IMR-90 (cell line): ENCODE results near the gene FADS1. TPM values are rescaled to one million over a fixed set of nuclear protein-coding genes. Genes with fewer than 3 reads are reported as not detected.

ENCODE experiments used
- ATAC-seq: fragments of 200-7000 bp; cut with Tn5 transposase; 2 replicates; pipeline ENCODE4 v1.9.1; 2020; ENCODE audit warnings: low read depth, mild to moderate bottlenecking, moderate library complexity
- BruUV-seq: library from RNA; stranded (reverse); fragments of 400-500 nt; replicated peaks from 2 replicates; lab custom pipeline; 2021; lab: Mats Ljungman, UMichigan
- CTCF ChIA-PET: fragments of 300-600 bp; formaldehyde crosslinking; extraction: SDS; loops from one replicate; lab custom pipeline; 2021; ENCODE audit warnings: antibody characterized with exemption; lab: Yijun Ruan, JAX
- POLR2A ChIA-PET: fragments of 300-600 bp; sonication (Branson Sonifier 250); formaldehyde crosslinking; loops from one replicate; lab custom pipeline; 2022; ENCODE audit warnings: antibody characterized with exemption; ENCODE audit not compliant: unreplicated experiment; lab: Charles Lee
- DNase-seq: peaks from one replicate; pipeline ENCODE4 v3.0.0; 2013
- H2AFZ ChIP-seq: replicated peaks from 2 replicates; pipeline ENCODE3; 2013; ENCODE audit warnings: low read length, mild to moderate bottlenecking; ENCODE audit not compliant: poor library complexity
- H2AK5ac ChIP-seq: 2 replicates; pipeline ENCODE4 v1.6.1; 2013; ENCODE audit warnings: low read depth, low read length, inconsistent platforms
- H2AK9ac ChIP-seq: replicated peaks from 2 replicates; pipeline ENCODE3; 2013; ENCODE audit warnings: mild to moderate bottlenecking, low read depth, low read length, moderate library complexity; ENCODE audit not compliant: poor library complexity
- H2BK120ac ChIP-seq: 2 replicates; pipeline ENCODE4 v1.6.1; 2013; ENCODE audit warnings: low read depth, low read length, inconsistent platforms
- H2BK15ac ChIP-seq: 3 replicates; pipeline ENCODE4 v1.6.1; 2013; ENCODE audit warnings: low read depth, low read length, inconsistent platforms
- H2BK20ac ChIP-seq: 2 replicates; pipeline ENCODE4 v1.6.1; 2013; ENCODE audit warnings: low read depth, mild to moderate bottlenecking, inconsistent platforms, low read length, moderate library complexity
- H2BK5ac ChIP-seq: 2 replicates; pipeline ENCODE4 v1.6.1; 2013; ENCODE audit warnings: mild to moderate bottlenecking, low read depth, low read length, inconsistent platforms; ENCODE audit not compliant: poor library complexity, severe bottlenecking
- H3K14ac ChIP-seq: replicated peaks from 2 replicates; pipeline ENCODE4 v1.6.1; 2013; ENCODE audit warnings: low read depth, low read length, inconsistent platforms
- H3K18ac ChIP-seq: 2 replicates; pipeline ENCODE4 v1.6.1; 2013; ENCODE audit warnings: low read depth, low read length, control low read depth
- H3K23ac ChIP-seq: 2 replicates; pipeline ENCODE4 v1.6.1; 2013; ENCODE audit warnings: low read depth, low read length, inconsistent platforms
- H3K27ac ChIP-seq: 2 replicates; pipeline ENCODE4 v1.5.1; 2013; ENCODE audit warnings: mild to moderate bottlenecking, control low read depth, low read length; ENCODE audit not compliant: insufficient read depth
- H3K27me3 ChIP-seq: 2 replicates; pipeline ENCODE4 v1.6.1; 2013; ENCODE audit warnings: low read length; ENCODE audit not compliant: control insufficient read depth, insufficient read depth
- H3K36me3 ChIP-seq: 2 replicates; pipeline ENCODE4 v1.6.1; 2013; ENCODE audit warnings: low read length, mixed read lengths; ENCODE audit not compliant: control insufficient read depth, insufficient read depth
- H3K4ac ChIP-seq: 2 replicates; pipeline ENCODE4 v1.6.1; 2013; ENCODE audit warnings: low read depth, low read length, inconsistent platforms
- H3K4me1 ChIP-seq: 2 replicates; pipeline ENCODE4 v1.6.1; 2013; ENCODE audit warnings: low read length, mixed read lengths; ENCODE audit not compliant: control insufficient read depth, insufficient read depth
- H3K4me2 ChIP-seq: 2 replicates; pipeline ENCODE4 v1.6.1; 2013; ENCODE audit warnings: low read depth, mild to moderate bottlenecking, control low read depth, low read length, moderate library complexity
- H3K4me3 ChIP-seq: 2 replicates; pipeline ENCODE4 v1.5.1; 2013; ENCODE audit warnings: low read depth, mild to moderate bottlenecking, control low read depth, low read length, moderate library complexity; ENCODE audit not compliant: insufficient read depth
- H3K56ac ChIP-seq: 2 replicates; pipeline ENCODE4 v1.6.1; 2013; ENCODE audit warnings: low read length, inconsistent platforms; ENCODE audit not compliant: insufficient read depth; ENCODE audit errors: extremely low read depth
- H3K79me1 ChIP-seq, 2 experiments: 2 replicates each; pipeline ENCODE4 v1.6.1; 2013; ENCODE audit warnings: low read length in 2 of 2, inconsistent platforms in 1 of 2, low read depth in 1 of 2
- H3K9ac ChIP-seq: 2 replicates; pipeline ENCODE4 v1.6.1; 2013; ENCODE audit warnings: low read depth, low read length, control low read depth
- H3K9me1 ChIP-seq: 2 replicates; pipeline ENCODE4 v1.6.1; 2013; ENCODE audit warnings: low read length, inconsistent platforms; ENCODE audit not compliant: insufficient read depth
- H3K9me3 ChIP-seq: 2 replicates; pipeline ENCODE4 v1.6.1; 2013; ENCODE audit warnings: low read length; ENCODE audit not compliant: control insufficient read depth, insufficient read depth
- H4K20me1 ChIP-seq: 2 replicates; pipeline ENCODE4 v1.6.1; 2013; ENCODE audit warnings: low read length, inconsistent platforms; ENCODE audit not compliant: insufficient read depth
- H4K5ac ChIP-seq: 2 replicates; pipeline ENCODE4 v1.6.1; 2013; ENCODE audit warnings: mild to moderate bottlenecking, low read depth, low read length, control low read depth
- H4K8ac ChIP-seq, 2 experiments: 2 replicates each; pipeline ENCODE4 v1.6.1; 2013; ENCODE audit warnings: low read depth in 2 of 2, low read length in 2 of 2, control low read depth in 1 of 2, inconsistent platforms in 1 of 2
- H4K91ac ChIP-seq: 2 replicates; pipeline ENCODE4 v1.6.1; 2013; ENCODE audit warnings: low read depth, low read length, inconsistent platforms; ENCODE audit not compliant: insufficient read depth
- FOS ChIP-seq: fragments of 150-350 bp; IDR thresholded peaks from 2 replicates; pipeline ENCODE4 v1.6.1; 2016; ENCODE audit warnings: low read depth, low read length
- MAFK ChIP-seq: IDR thresholded peaks from 2 replicates; pipeline ENCODE4 v1.6.1; 2012; ENCODE audit warnings: low read depth, low read length, improper control_type of control experiment
- POLR2A ChIP-seq: IDR thresholded peaks from 2 replicates; pipeline ENCODE4 v1.6.1; 2012; ENCODE audit warnings: mild to moderate bottlenecking, low read depth, low read length
- WGBS, 2 experiments: methylation state at CpG; one replicate each; pipeline versions ENCODE4 v1.1.5 to v1.1.7; 2013; ENCODE audit warnings: missing lambda C conversion rate in 2 of 2; ENCODE audit not compliant: insufficient read length in 1 of 2; ENCODE audit errors: extremely low coverage in 2 of 2; 5-methylcytosine and 5-hydroxymethylcytosine counted together
- dilution Hi-C: fragments of 300-500 bp; cut with HindIII; formaldehyde crosslinking; loops from one replicate; pipeline ENCODE4 v1.14.3; 2018; ENCODE audit warnings: low sequenced_read_pairs; ENCODE audit not compliant: unreplicated experiment
- in situ Hi-C: fragments of 300-500 bp; cut with MboI; formaldehyde crosslinking; loops from 3 replicates; pipeline ENCODE4 v1.14.3; 2019; ENCODE audit warnings: low sequenced_read_pairs, inconsistent platforms, mixed read lengths
- intact Hi-C: fragments of 100-400 bp; cut with micrococcal nuclease; formaldehyde crosslinking; loops from 2 replicates; pipeline ENCODE4 v1.10.0; 2022
- polyA plus RNA-seq, 3 experiments: library from polyadenylated mRNA; depleted of rRNA; stranded (reverse); fragments of >200 nt; gene quantifications; 2 replicates each; pipeline ENCODE4 v1.2.3, GENCODE V29; 2012; ENCODE audit warnings: low replicate concordance in 1 of 3
- total RNA-seq: library from RNA; depleted of rRNA; stranded (reverse); fragments of >200 nt; gene quantifications from 2 replicates; pipeline ENCODE4 v1.2.3, GENCODE V29; 2012
- TF ChIP-seq, protein P1 (sequence below): fragments of 150-350 bp; IDR thresholded peaks from 2 replicates; pipeline ENCODE4 v1.6.1; 2016; ENCODE audit warnings: low read depth, mild to moderate bottlenecking, low read length, moderate library complexity, borderline replicate concordance
- TF ChIP-seq, protein P2 (sequence below): fragments of 150-350 bp; IDR thresholded peaks from 2 replicates; pipeline ENCODE4 v1.6.1; 2017; ENCODE audit warnings: mild to moderate bottlenecking, antibody characterized with exemption, low read length, low read depth

Gene FADS1
- total and polyA plus RNA-seq, 2 of the 4 experiments (the other 2 are of a cell fraction) = 16.3 to 18.4 TPM

DNA sequence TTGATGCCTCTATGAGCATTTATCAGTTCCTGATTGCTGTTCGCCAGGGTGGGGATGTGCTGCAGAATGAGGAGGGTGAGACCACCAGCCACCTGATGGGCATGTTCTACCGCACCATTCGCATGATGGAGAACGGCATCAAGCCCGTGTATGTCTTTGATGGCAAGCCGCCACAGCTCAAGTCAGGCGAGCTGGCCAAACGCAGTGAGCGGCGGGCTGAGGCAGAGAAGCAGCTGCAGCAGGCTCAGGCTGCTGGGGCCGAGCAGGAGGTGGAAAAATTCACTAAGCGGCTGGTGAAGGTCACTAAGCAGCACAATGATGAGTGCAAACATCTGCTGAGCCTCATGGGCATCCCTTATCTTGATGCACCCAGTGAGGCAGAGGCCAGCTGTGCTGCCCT is 21.3 kb downstream of the FADS1 start:
- Histone ChIP-seq H2BK20ac (no peak overlapping the region), H3K4me1 (peaks cover 5% of the 10 kb centered on the region), H3K56ac (no peak overlapping the region), H4K91ac (no peak overlapping the region), H4K20me1 (peaks cover 5% of the 10 kb centered on the region), H3K9me3 (no peaks in the 10 kb centered on the region), H3K9ac (no peak overlapping the region), H3K36me3 (peaks cover 12% of the 10 kb centered on the region), H2BK5ac (no peak overlapping the region), H3K4ac (no peak overlapping the region), H2BK15ac (no peak overlapping the region), H3K18ac (no peak overlapping the region), H3K79me1 (peaks cover 28 to 65% of the 10 kb centered on the region in 2 experiments), H3K23ac (no peak overlapping the region), H2BK120ac (no peak overlapping the region), H2AFZ (no peak overlapping the region), H2AK9ac (no peak overlapping the region), H3K4me3 (no peak overlapping the region), H4K8ac (no peak overlapping the region), H3K27ac (no peak overlapping the region), H3K9me1 (peaks cover 5% of the 10 kb centered on the region), H4K5ac (no peak overlapping the region), H3K4me2 (no peak overlapping the region), H3K27me3 (no peaks in the 10 kb centered on the region), H2AK5ac (0 out of 2 replicates have a peak overlapping the region, but pooled peaks have one; percentile 30), H3K14ac (no peak overlapping the region)
- WGBS, 2 experiments = 86% methylated on average over 11 of the region's 12 CpGs; no CpG with 5 or more reads in 1 of the 2 experiments
- no TSS peak for BruUV-seq
- dilution Hi-C loops = no loop called here
- POLR2A ChIA-PET = no interaction called here
- intact Hi-C loops = no loop called here
- ATAC-seq = no peak
- DNase-seq = no peak
- TF ChIP-seq POLR2A (no peak), MAFK (no peak), FOS (no peak)
- TF ChIP-seq, protein P1, sequence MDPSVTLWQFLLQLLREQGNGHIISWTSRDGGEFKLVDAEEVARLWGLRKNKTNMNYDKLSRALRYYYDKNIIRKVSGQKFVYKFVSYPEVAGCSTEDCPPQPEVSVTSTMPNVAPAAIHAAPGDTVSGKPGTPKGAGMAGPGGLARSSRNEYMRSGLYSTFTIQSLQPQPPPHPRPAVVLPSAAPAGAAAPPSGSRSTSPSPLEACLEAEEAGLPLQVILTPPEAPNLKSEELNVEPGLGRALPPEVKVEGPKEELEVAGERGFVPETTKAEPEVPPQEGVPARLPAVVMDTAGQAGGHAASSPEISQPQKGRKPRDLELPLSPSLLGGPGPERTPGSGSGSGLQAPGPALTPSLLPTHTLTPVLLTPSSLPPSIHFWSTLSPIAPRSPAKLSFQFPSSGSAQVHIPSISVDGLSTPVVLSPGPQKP = no peak
- TF ChIP-seq, protein P2, sequence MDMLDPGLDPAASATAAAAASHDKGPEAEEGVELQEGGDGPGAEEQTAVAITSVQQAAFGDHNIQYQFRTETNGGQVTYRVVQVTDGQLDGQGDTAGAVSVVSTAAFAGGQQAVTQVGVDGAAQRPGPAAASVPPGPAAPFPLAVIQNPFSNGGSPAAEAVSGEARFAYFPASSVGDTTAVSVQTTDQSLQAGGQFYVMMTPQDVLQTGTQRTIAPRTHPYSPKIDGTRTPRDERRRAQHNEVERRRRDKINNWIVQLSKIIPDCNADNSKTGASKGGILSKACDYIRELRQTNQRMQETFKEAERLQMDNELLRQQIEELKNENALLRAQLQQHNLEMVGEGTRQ = no peak
- CTCF ChIA-PET = interaction anchor here (3.6 kb wide), 1 partner anchor 312 kb away, joined by 27 read pairs; no protein-coding TSS in a partner anchor
- in situ Hi-C loops = loop anchor here (5.0 to 10.0 kb wide), 2 partner anchors 157 to 309 kb away; partner anchors contain the start of gene BEST1
